ENCODE results near the gene PRDM11. TPM values are rescaled to one million over a fixed set of nuclear protein-coding genes. Genes with fewer than 3 reads are reported as not detected.

The PRDM11 gene
- total and polyA plus RNA-seq, 10 of the 15 experiments (the other 5 are each of a cell fraction or from before 2014, with no cell fraction given): 0.03 to 2.4 (median 0.53) TPM

DNA sequence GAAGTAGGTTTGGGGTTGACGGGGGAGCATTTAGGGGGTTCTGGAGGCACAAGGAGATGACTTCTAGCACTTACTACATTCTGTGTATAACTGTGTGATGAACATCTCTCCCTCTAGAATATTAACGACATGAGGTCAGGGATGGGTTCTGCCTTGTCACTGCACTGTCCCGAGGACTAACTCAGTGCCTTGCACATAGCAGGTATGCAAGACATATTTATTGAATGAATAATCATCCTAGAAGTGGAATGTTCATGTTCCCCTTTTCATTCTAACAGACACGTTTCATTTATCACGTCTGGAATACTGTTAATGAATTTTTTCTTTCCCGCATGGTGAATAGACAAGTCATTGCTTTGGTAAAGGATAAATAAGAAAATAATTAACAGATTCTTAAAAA lies 127.1 kb downstream of the PRDM11 start:
- no TSS peak for BruUV-seq (replicated peaks)
- Histone ChIP-seq H3K79me2 (ENCODE audit: control insufficient read depth, insufficient read depth, low read length) (no peaks in the 10 kb centered on the region), H3K36me3 (ENCODE audit: control insufficient read depth in 2 of 2, insufficient read depth in 2 of 2, low read length in 1 of 2) (no peaks in the 10 kb centered on the region), H4K20me1 (ENCODE audit: control insufficient read depth, insufficient read depth) (no peaks in the 10 kb centered on the region), H3K9me3 (replicated peaks; ENCODE audit: control insufficient read depth, insufficient read depth, low read length) (no peaks in the 10 kb centered on the region), H2AFZ (ENCODE audit: control insufficient read depth, low read depth, low read length) (no peak overlapping the region), H3K27ac (ENCODE audit: control insufficient read depth, insufficient read depth) (no peak overlapping the region), H3K4me3 (no peak overlapping the region), H3K27me3 (replicated peaks in 1 of 2; ENCODE audit: control insufficient read depth in 2 of 2, insufficient read depth in 2 of 2, low read length in 1 of 2) (0 out of 4 replicates have a peak, but pooled peaks cover 0 to 2% of the 10 kb centered on the region in 2 experiments), H3K4me1 (ENCODE audit: control insufficient read depth, insufficient read depth, low read length) (no peaks in the 10 kb centered on the region), H3K9ac (ENCODE audit: control insufficient read depth, insufficient read depth, low read length) (no peak overlapping the region), H3K4me2 (ENCODE audit: control insufficient read depth, insufficient read depth) (no peak overlapping the region)
- no peak for DNase-seq (ENCODE audit: low read depth, low spot score)
- in situ Hi-C loops (cut with MboI): no loop called here
- RAD21 ChIA-PET (ENCODE audit: unreplicated experiment): no interaction called here
- intact Hi-C loops (cut with micrococcal nuclease; ENCODE audit: unreplicated experiment): no loop called here
- 33% methylated on average over 6 of the region's 6 CpGs for WGBS (ENCODE audit: insufficient coverage, insufficient replicate concordance, low lambda C conversion rate, missing lambda C conversion rate)
- CTCF ChIA-PET: no interaction called here
- no peak for ATAC-seq
- TF ChIP-seq NBN (IDR thresholded peaks at IDR 0.05) (no peak), CBX5 (IDR thresholded peaks at IDR 0.05; ENCODE audit: low read depth) (no peak), RELA (IDR thresholded peaks at IDR 0.05; ENCODE audit: borderline replicate concordance, partially characterized antibody) (no peak), BRCA1 (IDR thresholded peaks at IDR 0.05; ENCODE audit: low read depth, low read length) (no peak), YBX1 (IDR thresholded peaks at IDR 0.05) (no peak), WRNIP1 (IDR thresholded peaks at IDR 0.05; ENCODE audit: borderline replicate concordance, low read depth, low read length) (no peak)
- SMC1A ChIA-PET (ENCODE audit: uncharacterized antibody, unreplicated experiment): no interaction called here
- FAIRE-seq: no peak
- POLR2A ChIA-PET: no interaction called here

DNA sequence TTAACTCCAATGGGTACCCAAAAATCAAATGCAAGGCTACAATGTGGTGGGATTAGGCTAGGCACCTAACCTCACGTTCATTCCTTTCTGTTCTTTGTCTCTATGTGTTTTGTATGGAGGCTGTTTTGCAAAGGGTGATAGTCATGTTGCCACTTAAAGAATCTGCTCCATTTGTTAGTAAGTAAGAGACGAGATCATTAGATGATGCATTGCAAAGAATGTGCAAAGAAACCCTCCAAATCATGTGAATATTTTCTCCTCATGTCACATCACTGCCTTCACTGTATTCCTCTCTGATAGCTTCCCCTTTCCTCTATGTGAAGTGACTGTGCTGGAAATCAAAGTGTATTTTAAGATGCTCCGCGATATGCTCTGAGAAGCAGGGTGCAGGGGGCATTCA lies 127.8 kb downstream of the PRDM11 start:
- Histone ChIP-seq H3K36me3 (ENCODE audit: control insufficient read depth in 2 of 2, insufficient read depth in 2 of 2, low read length in 1 of 2) (no peaks in the 10 kb centered on the region), H3K27me3 (replicated peaks in 1 of 2; ENCODE audit: control insufficient read depth in 2 of 2, insufficient read depth in 2 of 2, low read length in 1 of 2) (0 out of 4 replicates have a peak, but pooled peaks cover 0 to 2% of the 10 kb centered on the region in 2 experiments), H3K79me2 (ENCODE audit: control insufficient read depth, insufficient read depth, low read length) (no peaks in the 10 kb centered on the region), H3K4me1 (ENCODE audit: control insufficient read depth, insufficient read depth, low read length) (no peaks in the 10 kb centered on the region), H3K9ac (ENCODE audit: control insufficient read depth, insufficient read depth, low read length) (no peak overlapping the region), H3K9me3 (replicated peaks; ENCODE audit: control insufficient read depth, insufficient read depth, low read length) (no peaks in the 10 kb centered on the region), H3K4me3 (no peak overlapping the region), H2AFZ (ENCODE audit: control insufficient read depth, low read depth, low read length) (no peak overlapping the region), H4K20me1 (ENCODE audit: control insufficient read depth, insufficient read depth) (no peaks in the 10 kb centered on the region), H3K27ac (ENCODE audit: control insufficient read depth, insufficient read depth) (no peak overlapping the region), H3K4me2 (ENCODE audit: control insufficient read depth, insufficient read depth) (no peak overlapping the region)
- ChIA-PET POLR2A (no interaction called here), SMC1A (ENCODE audit: uncharacterized antibody, unreplicated experiment) (no interaction called here), CTCF (no interaction called here), RAD21 (ENCODE audit: unreplicated experiment) (no interaction called here)
- intact Hi-C loops (cut with micrococcal nuclease; ENCODE audit: unreplicated experiment): no loop called here
- WGBS (ENCODE audit: insufficient coverage, insufficient replicate concordance, low lambda C conversion rate, missing lambda C conversion rate): 0% methylated on average over 3 of the region's 4 CpGs
- in situ Hi-C loops (cut with MboI): no loop called here
- DNase-seq (ENCODE audit: low read depth, low spot score) (no peak), FAIRE-seq (no peak), ATAC-seq (no peak)
- no TSS peak for BruUV-seq (replicated peaks)
- no peak for TF ChIP-seq YBX1 (IDR thresholded peaks at IDR 0.05)
- TF ChIP-seq IRF4 (IDR thresholded peaks at IDR 0.05; ENCODE audit: low read depth, low read length): no peak
- TF ChIP-seq POLR2AphosphoS2 (IDR thresholded peaks at IDR 0.05; ENCODE audit: low read depth, low read length): no peak
- TF ChIP-seq, protein P1, sequence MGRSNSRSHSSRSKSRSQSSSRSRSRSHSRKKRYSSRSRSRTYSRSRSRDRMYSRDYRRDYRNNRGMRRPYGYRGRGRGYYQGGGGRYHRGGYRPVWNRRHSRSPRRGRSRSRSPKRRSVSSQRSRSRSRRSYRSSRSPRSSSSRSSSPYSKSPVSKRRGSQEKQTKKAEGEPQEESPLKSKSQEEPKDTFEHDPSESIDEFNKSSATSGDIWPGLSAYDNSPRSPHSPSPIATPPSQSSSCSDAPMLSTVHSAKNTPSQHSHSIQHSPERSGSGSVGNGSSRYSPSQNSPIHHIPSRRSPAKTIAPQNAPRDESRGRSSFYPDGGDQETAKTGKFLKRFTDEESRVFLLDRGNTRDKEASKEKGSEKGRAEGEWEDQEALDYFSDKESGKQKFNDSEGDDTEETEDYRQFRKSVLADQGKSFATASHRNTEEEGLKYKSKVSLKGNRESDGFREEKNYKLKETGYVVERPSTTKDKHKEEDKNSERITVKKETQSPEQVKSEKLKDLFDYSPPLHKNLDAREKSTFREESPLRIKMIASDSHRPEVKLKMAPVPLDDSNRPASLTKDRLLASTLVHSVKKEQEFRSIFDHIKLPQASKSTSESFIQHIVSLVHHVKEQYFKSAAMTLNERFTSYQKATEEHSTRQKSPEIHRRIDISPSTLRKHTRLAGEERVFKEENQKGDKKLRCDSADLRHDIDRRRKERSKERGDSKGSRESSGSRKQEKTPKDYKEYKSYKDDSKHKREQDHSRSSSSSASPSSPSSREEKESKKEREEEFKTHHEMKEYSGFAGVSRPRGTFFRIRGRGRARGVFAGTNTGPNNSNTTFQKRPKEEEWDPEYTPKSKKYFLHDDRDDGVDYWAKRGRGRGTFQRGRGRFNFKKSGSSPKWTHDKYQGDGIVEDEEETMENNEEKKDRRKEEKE (IDR thresholded peaks at IDR 0.05): no peak
- no peak for TF ChIP-seq WRNIP1 (IDR thresholded peaks at IDR 0.05; ENCODE audit: borderline replicate concordance, low read depth, low read length)
- no peak for TF ChIP-seq SRF (IDR thresholded peaks at IDR 0.05; ENCODE audit: low read depth in 2 of 2, low read length in 2 of 2)
- TF ChIP-seq, protein P2, sequence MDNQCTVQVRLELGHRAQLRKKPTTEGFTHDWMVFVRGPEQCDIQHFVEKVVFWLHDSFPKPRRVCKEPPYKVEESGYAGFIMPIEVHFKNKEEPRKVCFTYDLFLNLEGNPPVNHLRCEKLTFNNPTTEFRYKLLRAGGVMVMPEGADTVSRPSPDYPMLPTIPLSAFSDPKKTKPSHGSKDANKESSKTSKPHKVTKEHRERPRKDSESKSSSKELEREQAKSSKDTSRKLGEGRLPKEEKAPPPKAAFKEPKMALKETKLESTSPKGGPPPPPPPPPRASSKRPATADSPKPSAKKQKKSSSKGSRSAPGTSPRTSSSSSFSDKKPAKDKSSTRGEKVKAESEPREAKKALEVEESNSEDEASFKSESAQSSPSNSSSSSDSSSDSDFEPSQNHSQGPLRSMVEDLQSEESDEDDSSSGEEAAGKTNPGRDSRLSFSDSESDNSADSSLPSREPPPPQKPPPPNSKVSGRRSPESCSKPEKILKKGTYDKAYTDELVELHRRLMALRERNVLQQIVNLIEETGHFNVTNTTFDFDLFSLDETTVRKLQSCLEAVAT (IDR thresholded peaks at IDR 0.05): no peak
- TF ChIP-seq NR2C1 (IDR thresholded peaks at IDR 0.05): no peak
- no peak for TF ChIP-seq SREBF2 (IDR thresholded peaks at IDR 0.05; ENCODE audit: low read length)
- no peak for TF ChIP-seq EGR1 (IDR thresholded peaks at IDR 0.05; ENCODE audit: borderline replicate concordance in 1 of 2, low read depth in 2 of 2, low read length in 2 of 2)
- no peak for TF ChIP-seq NFYA (IDR thresholded peaks at IDR 0.05; ENCODE audit: borderline replicate concordance, low read depth, low read length)
- no peak for TF ChIP-seq ZSCAN29 (IDR thresholded peaks at IDR 0.05)
